GM12872 (cell line): Measurements from ENCODE around the gene CYTH2.

Experiments
- TF ChIP-seq, protein P1 (sequence below): IDR thresholded peaks from 3 replicates; pipeline ENCODE4 v1.5.1; 2011; ENCODE audit warnings: low read depth, mild to moderate bottlenecking, low read length, moderate library complexity; ENCODE audit not compliant: insufficient read depth

The CYTH2 gene, protein sequence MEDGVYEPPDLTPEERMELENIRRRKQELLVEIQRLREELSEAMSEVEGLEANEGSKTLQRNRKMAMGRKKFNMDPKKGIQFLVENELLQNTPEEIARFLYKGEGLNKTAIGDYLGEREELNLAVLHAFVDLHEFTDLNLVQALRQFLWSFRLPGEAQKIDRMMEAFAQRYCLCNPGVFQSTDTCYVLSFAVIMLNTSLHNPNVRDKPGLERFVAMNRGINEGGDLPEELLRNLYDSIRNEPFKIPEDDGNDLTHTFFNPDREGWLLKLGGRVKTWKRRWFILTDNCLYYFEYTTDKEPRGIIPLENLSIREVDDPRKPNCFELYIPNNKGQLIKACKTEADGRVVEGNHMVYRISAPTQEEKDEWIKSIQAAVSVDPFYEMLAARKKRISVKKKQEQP

DNA sequence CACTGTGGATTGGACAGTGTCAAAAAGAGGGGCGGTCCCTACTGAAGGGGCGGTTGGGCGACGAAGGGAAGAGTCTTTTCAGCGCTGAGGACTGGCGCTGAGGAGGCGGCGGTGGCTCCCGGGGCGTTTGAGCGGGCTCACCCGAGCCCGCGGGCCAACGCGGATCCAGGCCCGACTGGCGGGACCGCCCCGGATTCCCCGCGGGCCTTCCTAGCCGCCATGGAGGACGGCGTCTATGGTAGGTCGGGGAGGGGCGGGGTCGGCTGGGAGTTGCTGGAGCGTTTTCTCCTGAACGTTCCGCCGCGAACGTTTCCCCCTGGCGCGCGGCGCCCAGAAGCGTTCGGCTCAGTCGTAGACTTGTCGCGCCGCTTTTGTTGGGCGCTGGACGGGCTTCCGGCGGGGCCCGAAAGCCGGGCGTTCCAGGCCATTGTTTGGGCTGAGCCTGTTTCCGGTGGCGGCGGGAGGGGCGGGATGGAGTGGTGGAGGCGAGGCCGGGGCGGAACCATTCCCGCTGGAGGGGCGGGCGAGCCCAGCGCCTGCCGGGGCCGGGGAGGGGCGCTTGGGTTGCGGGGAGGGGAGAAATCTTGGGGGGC is at the start of gene CYTH2:
TSS of gene CYTH2 (plus strand) at position 81 of the 593 bp plus-strand sequence. CDS start at position 220, 139 bp downstream.
- TF ChIP-seq, protein P1, sequence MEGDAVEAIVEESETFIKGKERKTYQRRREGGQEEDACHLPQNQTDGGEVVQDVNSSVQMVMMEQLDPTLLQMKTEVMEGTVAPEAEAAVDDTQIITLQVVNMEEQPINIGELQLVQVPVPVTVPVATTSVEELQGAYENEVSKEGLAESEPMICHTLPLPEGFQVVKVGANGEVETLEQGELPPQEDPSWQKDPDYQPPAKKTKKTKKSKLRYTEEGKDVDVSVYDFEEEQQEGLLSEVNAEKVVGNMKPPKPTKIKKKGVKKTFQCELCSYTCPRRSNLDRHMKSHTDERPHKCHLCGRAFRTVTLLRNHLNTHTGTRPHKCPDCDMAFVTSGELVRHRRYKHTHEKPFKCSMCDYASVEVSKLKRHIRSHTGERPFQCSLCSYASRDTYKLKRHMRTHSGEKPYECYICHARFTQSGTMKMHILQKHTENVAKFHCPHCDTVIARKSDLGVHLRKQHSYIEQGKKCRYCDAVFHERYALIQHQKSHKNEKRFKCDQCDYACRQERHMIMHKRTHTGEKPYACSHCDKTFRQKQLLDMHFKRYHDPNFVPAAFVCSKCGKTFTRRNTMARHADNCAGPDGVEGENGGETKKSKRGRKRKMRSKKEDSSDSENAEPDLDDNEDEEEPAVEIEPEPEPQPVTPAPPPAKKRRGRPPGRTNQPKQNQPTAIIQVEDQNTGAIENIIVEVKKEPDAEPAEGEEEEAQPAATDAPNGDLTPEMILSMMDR: no peak

DNA sequence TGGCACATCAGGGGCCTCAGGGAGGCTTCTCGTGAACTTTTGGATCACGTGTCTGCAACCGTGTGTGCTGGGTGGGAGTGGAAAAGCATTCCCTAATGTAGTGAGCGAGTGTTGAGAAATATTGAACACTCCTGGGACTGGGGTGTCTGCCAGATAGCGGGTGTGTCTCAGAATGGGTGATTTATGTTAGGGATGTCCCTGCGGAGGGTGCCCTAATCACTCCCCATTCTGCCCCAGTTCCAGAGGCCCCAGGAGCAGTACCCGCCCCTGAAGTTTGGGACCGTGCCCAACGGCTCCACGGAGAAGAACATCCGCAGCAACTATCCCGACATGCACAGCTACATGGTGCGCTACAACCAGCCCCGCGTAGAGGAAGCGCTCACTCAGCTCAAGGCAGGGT is 47.6 kb upstream of the CYTH2 start:
- TF ChIP-seq, protein P1: no peak

DNA sequence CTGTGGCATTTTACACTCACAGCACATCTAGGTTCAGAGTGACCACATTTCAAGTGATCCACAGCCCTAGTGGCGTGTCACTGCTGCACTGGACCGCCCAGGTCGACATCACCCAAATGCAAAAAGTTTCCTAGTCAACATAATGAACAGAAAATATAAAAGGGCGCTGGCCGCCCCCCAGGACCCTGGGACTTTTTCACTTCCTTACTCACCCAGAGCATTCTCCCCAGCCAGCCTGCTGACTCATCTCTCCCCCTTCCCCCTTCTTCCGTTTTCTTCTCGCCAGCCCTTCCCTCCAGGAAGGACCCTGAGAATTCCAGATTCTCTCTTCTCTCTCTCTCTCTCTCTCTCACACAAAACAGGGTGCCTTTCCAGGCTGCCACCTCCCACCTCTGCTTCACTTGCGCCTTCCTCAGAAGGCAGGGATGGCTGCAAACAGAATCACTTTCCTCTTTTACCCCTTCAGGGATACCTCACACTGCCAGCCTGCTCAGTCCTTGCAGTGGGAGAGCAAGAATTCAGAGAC is 44.4 kb upstream of the CYTH2 start:
- TF ChIP-seq, protein P1: no peak

DNA sequence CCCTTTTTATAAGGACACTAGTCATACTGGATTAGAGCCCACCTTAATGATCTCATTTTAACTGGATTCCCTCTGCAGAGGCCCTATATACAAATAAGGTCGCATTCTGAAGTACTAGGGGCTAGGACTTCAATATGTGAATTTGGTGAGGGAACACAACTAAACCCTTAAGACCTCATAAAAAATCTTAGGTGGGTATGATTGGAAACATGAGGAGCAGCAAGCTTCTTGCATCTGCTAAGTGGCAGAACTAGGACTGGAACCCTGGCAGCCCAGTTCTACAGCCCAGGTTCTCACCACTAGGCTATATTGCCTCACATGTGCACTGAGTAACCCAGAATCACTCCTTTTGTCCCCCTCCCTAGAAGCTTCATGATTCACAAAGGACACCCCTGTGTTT is 40.5 kb upstream of the CYTH2 start:
- TF ChIP-seq, protein P1: no peak

DNA sequence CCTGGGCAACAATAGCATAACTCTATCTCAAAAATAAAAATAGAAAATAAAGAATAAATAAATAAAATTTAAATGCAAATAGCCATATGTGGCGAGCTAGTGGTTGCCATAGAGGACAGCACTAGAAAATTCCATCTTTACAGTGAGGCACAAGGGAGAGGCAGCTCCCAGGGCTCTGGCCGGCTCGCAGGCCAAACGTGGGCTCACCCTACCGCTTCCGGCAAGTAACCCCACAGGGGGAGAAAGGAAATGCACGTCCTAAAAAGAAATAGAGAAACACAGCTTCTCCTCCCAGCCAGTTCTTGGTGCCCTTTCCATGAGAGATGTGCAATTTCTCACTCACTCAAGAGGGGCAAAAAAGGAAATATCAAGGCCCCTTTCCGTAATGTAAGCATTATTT is 35.8 kb upstream of the CYTH2 start:
- TF ChIP-seq, protein P1: peak; percentile 18; the same call in 1 of the 3 replicates

DNA sequence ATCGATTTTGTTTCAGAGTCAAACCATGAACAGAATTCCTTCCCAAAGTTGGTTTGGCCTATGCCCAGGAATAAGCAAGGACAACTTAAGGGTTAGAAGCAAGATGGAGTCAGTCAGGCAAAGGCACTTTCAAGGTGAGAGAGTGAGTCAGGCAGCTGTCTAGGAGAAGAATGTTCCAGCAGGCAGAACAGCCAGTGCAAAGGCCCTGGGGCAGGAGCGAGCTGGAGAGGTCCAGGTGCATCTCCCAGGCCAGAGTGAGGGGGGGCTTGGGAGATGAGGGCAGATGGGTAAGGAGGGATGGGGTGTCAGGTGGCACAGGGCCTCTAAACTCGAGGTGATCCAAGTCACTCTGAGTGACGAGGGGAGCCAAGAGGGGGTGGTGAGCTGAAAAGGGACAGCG is 32.6 kb upstream of the CYTH2 start:
- TF ChIP-seq, protein P1: no peak

DNA sequence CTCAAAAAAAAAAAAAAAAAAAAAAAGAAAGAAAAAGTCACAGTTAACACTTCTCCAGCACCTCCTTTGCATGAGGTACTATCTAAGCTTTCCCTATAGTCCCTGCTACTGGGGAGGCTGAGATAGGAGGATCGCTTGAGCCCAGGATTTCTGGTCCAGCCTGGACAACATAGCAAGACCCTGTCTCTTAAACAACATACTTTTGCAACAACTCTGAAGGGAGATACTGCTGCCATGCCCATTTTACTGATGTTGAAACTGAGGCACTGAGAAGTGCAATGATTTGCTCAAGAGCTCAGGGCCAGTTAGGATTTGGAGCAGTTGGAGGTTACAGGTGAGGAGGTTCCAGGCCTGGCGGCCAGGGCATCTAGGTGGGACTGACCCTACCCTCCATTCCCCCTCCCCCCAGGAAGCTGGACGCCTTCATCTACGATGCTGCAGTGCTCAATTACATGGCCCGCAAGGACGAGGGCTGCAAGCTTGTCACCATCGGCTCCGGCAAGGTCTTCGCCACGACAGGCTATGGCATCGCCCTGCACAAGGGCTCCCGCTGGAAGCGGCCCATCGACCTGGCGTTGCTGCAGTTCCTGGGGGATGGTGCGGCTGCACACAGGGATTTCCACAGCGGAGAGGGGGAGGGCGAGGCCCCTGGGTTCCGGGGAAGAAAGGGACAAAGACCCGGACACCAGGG is 27.7 kb upstream of the CYTH2 start:
- TF ChIP-seq, protein P1: no peak
